H1 (cell line): Measurements from ENCODE around the gene EGLN2. TPM values are rescaled to one million over a fixed set of nuclear protein-coding genes. Genes with fewer than 3 reads are reported as not detected.

Experiments used
- CTCF ChIA-PET: fragments of 300-600 bp; sonication (Branson Sonifier 250); formaldehyde crosslinking; loops from one replicate; lab custom pipeline; 2021; ENCODE audit not compliant: partially characterized antibody; lab: Charles Lee
- POLR2A ChIA-PET: fragments of 300-600 bp; sonication (Branson Sonifier 250); formaldehyde crosslinking; loops from one replicate; lab custom pipeline; 2021; ENCODE audit warnings: inconsistent platforms; ENCODE audit not compliant: partially characterized antibody; lab: Charles Lee
- DNase-seq, 2 experiments: peaks; one replicate each; pipeline versions ENCODE4 v3.0.0 to v3.0.0-alpha.2; 2010 to 2022; ENCODE audit warnings: low spot score in 2 of 2, low read depth in 1 of 2, mixed read lengths in 1 of 2
- FAIRE-seq: peaks from 2 replicates; lab custom pipeline; 2011; peaks lifted over from hg19 to GRCh38; lab: Jason Lieb, UNC
- H2AFZ ChIP-seq: 2 replicates; pipeline ENCODE4 v1.8.1; 2012; ENCODE audit warnings: low read length, inconsistent platforms
- H2AK5ac ChIP-seq: 2 replicates; pipeline ENCODE4 v1.6.1; 2013; ENCODE audit warnings: low read depth, low read length
- H2BK120ac ChIP-seq: replicated peaks from 2 replicates; pipeline ENCODE3; 2013; ENCODE audit warnings: low read depth, low read length, inconsistent platforms
- H2BK12ac ChIP-seq: 2 replicates; pipeline ENCODE4 v1.6.1; 2013; ENCODE audit warnings: low read depth, low read length
- H2BK15ac ChIP-seq: 2 replicates; pipeline ENCODE4 v1.6.1; 2013; ENCODE audit warnings: low read length
- H2BK20ac ChIP-seq: 2 replicates; pipeline ENCODE4 v1.6.1; 2013; ENCODE audit warnings: low read length
- H2BK5ac ChIP-seq: 2 replicates; pipeline ENCODE4 v1.6.1; 2013; ENCODE audit warnings: low read depth, low read length
- H3K14ac ChIP-seq: 2 replicates; pipeline ENCODE4 v1.6.1; 2013; ENCODE audit warnings: inconsistent platforms; ENCODE audit not compliant: insufficient read length
- H3K18ac ChIP-seq: 2 replicates; pipeline ENCODE4 v1.6.1; 2013; ENCODE audit warnings: low read length; ENCODE audit errors: extremely low read depth
- H3K23ac ChIP-seq: 2 replicates; pipeline ENCODE4 v1.6.1; 2013; ENCODE audit warnings: inconsistent platforms; ENCODE audit not compliant: insufficient read length
- H3K23me2 ChIP-seq: 2 replicates; pipeline ENCODE4 v1.6.1; 2013; ENCODE audit warnings: low read depth, low read length
- H3K27ac ChIP-seq: 2 replicates; pipeline ENCODE4 v1.6.1; 2011; ENCODE audit warnings: low read depth, low read length, inconsistent platforms
- H3K27me3 ChIP-seq, 4 experiments: replicated peaks in 1 of 4; 1 replicate in 1 of 4; 2 replicates in 3 of 4; pipeline versions ENCODE4 v1.6.1 to v1.8.1; 2011 to 2013; ENCODE audit warnings: low read length in 3 of 4, mild to moderate bottlenecking in 3 of 4, inconsistent platforms in 2 of 4, mixed read lengths in 2 of 4, moderate library complexity in 1 of 4; ENCODE audit not compliant: control insufficient read depth in 3 of 4, insufficient read depth in 3 of 4; ENCODE audit errors: extremely low read depth in 1 of 4
- H3K36me3 ChIP-seq, 4 experiments: 2 replicates each; pipeline versions ENCODE4 v1.6.1 to v1.8.1; 2011 to 2013; ENCODE audit warnings: mild to moderate bottlenecking in 4 of 4, low read length in 3 of 4, moderate library complexity in 2 of 4, control low read depth in 1 of 4, inconsistent platforms in 1 of 4; ENCODE audit not compliant: insufficient read depth in 4 of 4, control insufficient read depth in 2 of 4
- H3K4ac ChIP-seq: replicated peaks from 2 replicates; pipeline ENCODE3; 2013; ENCODE audit warnings: low read length, low read depth, mixed read lengths, inconsistent platforms; ENCODE audit not compliant: insufficient read length
- H3K4me1 ChIP-seq, 4 experiments: replicated peaks in 1 of 4; 1 replicate in 1 of 4; 2 replicates in 3 of 4; pipeline versions ENCODE4 v1.6.1 to v1.8.1; 2011 to 2013; ENCODE audit warnings: low read length in 3 of 4, inconsistent platforms in 2 of 4, mixed read lengths in 1 of 4; ENCODE audit not compliant: insufficient read depth in 4 of 4, control insufficient read depth in 3 of 4
- H3K4me2 ChIP-seq, 2 experiments: 2 replicates each; pipeline versions ENCODE4 v1.6.1 to v1.8.1; 2011 to 2013; ENCODE audit warnings: low read depth in 2 of 2, low read length in 2 of 2, control low read depth in 1 of 2, inconsistent platforms in 1 of 2, mild to moderate bottlenecking in 1 of 2; ENCODE audit not compliant: insufficient read depth in 1 of 2
- H3K4me3 ChIP-seq, 4 experiments: fragments of 200-600, 300-600 bp in 1 of 4; sonication (generic), shearing (Covaris generic), sonication (Bioruptor Twin) in 1 of 4; 2 replicates each; pipeline versions ENCODE4 v1.5.1 to v1.8.1; 2011 to 2016; ENCODE audit warnings: low read length in 4 of 4, low read depth in 3 of 4, control low read depth in 2 of 4, inconsistent platforms in 2 of 4, mild to moderate bottlenecking in 2 of 4, mixed read lengths in 1 of 4, moderate library complexity in 1 of 4; ENCODE audit not compliant: insufficient read depth in 2 of 4; ENCODE audit errors: extremely low read depth in 1 of 4
- H3K56ac ChIP-seq: replicated peaks from 2 replicates; pipeline ENCODE3; 2013; ENCODE audit warnings: low read depth, mild to moderate bottlenecking, mixed read lengths, low read length, inconsistent platforms; ENCODE audit not compliant: insufficient read length
- H3K79me1 ChIP-seq: 2 replicates; pipeline ENCODE4 v1.6.1; 2013; ENCODE audit warnings: low read depth, low read length, control low read depth
- H3K79me2 ChIP-seq, 2 experiments: 2 replicates each; pipeline versions ENCODE4 v1.6.1 to v1.8.1; 2012 to 2013; ENCODE audit warnings: low read length in 2 of 2, mild to moderate bottlenecking in 2 of 2, inconsistent platforms in 1 of 2; ENCODE audit not compliant: insufficient read depth in 2 of 2, control insufficient read depth in 1 of 2
- H3K9ac ChIP-seq, 4 experiments: replicated peaks in 1 of 4; 1 replicate in 1 of 4; 2 replicates in 3 of 4; pipeline versions ENCODE4 v1.6.1 to v1.8.1; 2011 to 2013; ENCODE audit warnings: low read depth in 3 of 4, low read length in 3 of 4, control low read depth in 2 of 4, mild to moderate bottlenecking in 2 of 4, moderate library complexity in 2 of 4, inconsistent platforms in 1 of 4; ENCODE audit errors: extremely low read depth in 1 of 4
- H3K9me3 ChIP-seq, 2 experiments: 2 replicates each; pipeline versions ENCODE4 v1.6.1 to v1.8.1; 2012 to 2013; ENCODE audit warnings: mild to moderate bottlenecking in 2 of 2, moderate library complexity in 2 of 2, control low read depth in 1 of 2, inconsistent platforms in 1 of 2, low read depth in 1 of 2, low read length in 1 of 2, mixed read lengths in 1 of 2; ENCODE audit not compliant: insufficient read depth in 2 of 2
- H4K20me1 ChIP-seq, 2 experiments: replicated peaks in 1 of 2; 2 replicates each; pipeline versions ENCODE3 to v1.8.1; 2011 to 2013; ENCODE audit warnings: inconsistent platforms in 2 of 2, low read length in 2 of 2, mild to moderate bottlenecking in 1 of 2; ENCODE audit not compliant: insufficient read depth in 2 of 2, control insufficient read depth in 1 of 2
- H4K5ac ChIP-seq: 2 replicates; pipeline ENCODE4 v1.6.1; 2013; ENCODE audit warnings: low read length, low read depth, mixed read lengths, inconsistent platforms; ENCODE audit not compliant: insufficient read length
- H4K8ac ChIP-seq: 2 replicates; pipeline ENCODE4 v1.8.0; 2013; ENCODE audit warnings: mild to moderate bottlenecking, moderate library complexity, low read length, inconsistent platforms; ENCODE audit not compliant: insufficient read depth; ENCODE audit errors: extremely low read depth
- H4K91ac ChIP-seq: replicated peaks from 2 replicates; pipeline ENCODE3; 2013; ENCODE audit warnings: low read length, mixed read lengths, inconsistent platforms; ENCODE audit not compliant: insufficient read length
- EZH2 ChIP-seq: fragments of 200-600 bp; sonication (generic); IDR thresholded peaks from 2 replicates; pipeline ENCODE4 v1.7.1; 2012; ENCODE audit warnings: low read depth, mild to moderate bottlenecking, moderate library complexity, low read length, inconsistent platforms; ENCODE audit not compliant: severe bottlenecking
- GABPA ChIP-seq: IDR thresholded peaks from 2 replicates; pipeline ENCODE4 v1.6.1; 2011; ENCODE audit warnings: mild to moderate bottlenecking, low read length, moderate library complexity, borderline replicate concordance; ENCODE audit not compliant: insufficient read depth
- WGBS, 2 experiments: shearing (Covaris generic) in 1 of 2; methylation state at CpG; one replicate each; pipeline versions ENCODE4 v1.1.6 to v1.1.7; 2013 to 2015; ENCODE audit warnings: low lambda C conversion rate in 2 of 2, mixed read lengths in 2 of 2, inconsistent platforms in 1 of 2, low coverage in 1 of 2, missing lambda C conversion rate in 1 of 2; ENCODE audit not compliant: insufficient replicate concordance in 2 of 2, insufficient coverage in 1 of 2, insufficient read length in 1 of 2; ENCODE audit errors: extremely low coverage in 1 of 2, missing lambda C conversion rate in 1 of 2; 5-methylcytosine and 5-hydroxymethylcytosine counted together
- polyA plus RNA-seq, 7 experiments: library from polyadenylated mRNA; depleted of rRNA in 3 of 7; stranded (reverse) in 5 of 7; unstranded in 2 of 7; fragments of >200 nt in 5 of 7; fragments of 200-250 nt in 2 of 7; gene quantifications; 1 replicate in 5 of 7; 2 replicates in 1 of 7; 4 replicates in 1 of 7; pipeline versions ENCODE4 v1.2.1 to v1.2.3, GENCODE V29; 2011 to 2013; ENCODE audit warnings: missing spikeins in 2 of 7, mixed read lengths in 2 of 7
- total RNA-seq: library from RNA; stranded (reverse); fragmentation: NEBNext Ultra II Directional; extraction: Animal tissue kit (Norgen Biotek cat#: 25700); gene quantifications from 2 replicates; pipeline ENCODE4 v1.2.1, GENCODE V29; 2021

EGLN2 gene
- total and polyA plus RNA-seq, 2 of the 8 experiments (the other 6 are each of a cell fraction or from before 2014, with no cell fraction given), result 86.9 to 103 TPM

GRCh38 chr19:40768869-40769268 lies 30.1 kb upstream of the EGLN2 start:
- no peaks in the 10 kb centered on the region for H3K4me1 ChIP-seq
- H2AK5ac ChIP-seq, result no peak overlapping the region
- no peak overlapping the region for H3K4ac ChIP-seq
- POLR2A ChIA-PET, result interaction anchor here (1.1 to 17.9 kb wide), 3 partner anchors 9 to 30 kb away, joined by 4 to 399 read pairs (median 40); partner anchors contain the start of genes ACTMAP, EGLN2, MIA and RAB4B
- H3K9ac ChIP-seq, result no peak overlapping the region
- no peaks in the 10 kb centered on the region for H3K9me3 ChIP-seq
- H3K36me3 ChIP-seq, result peaks cover 17 to 28% (median 21%) of the 10 kb centered on the region in 4 experiments
- no peak overlapping the region for H4K5ac ChIP-seq
- no peak overlapping the region for H3K18ac ChIP-seq
- H3K23me2 ChIP-seq, result no peaks in the 10 kb centered on the region
- H3K4me3 ChIP-seq, result no peak overlapping the region
- no peak overlapping the region for H3K27ac ChIP-seq
- H2BK15ac ChIP-seq, result no peak overlapping the region
- no peak overlapping the region for H3K56ac ChIP-seq
- no peak overlapping the region for H3K4me2 ChIP-seq
- H2AFZ ChIP-seq, result no peak overlapping the region
- H2BK20ac ChIP-seq, result no peak overlapping the region
- H2BK12ac ChIP-seq, result no peak overlapping the region
- no peak for FAIRE-seq
- H4K8ac ChIP-seq, result no peak overlapping the region; the same call in 1 of the 2 replicates
- H3K27me3 ChIP-seq, result no peaks in the 10 kb centered on the region
- no peak overlapping the region for H3K14ac ChIP-seq
- no peak for DNase-seq
- 95% methylated on average over 5 of the region's 5 CpGs; no CpG with 5 or more reads in 1 of the 2 experiments for WGBS, 2 experiments
- no peak overlapping the region for H2BK5ac ChIP-seq
- H3K79me2 ChIP-seq, result no peaks in the 10 kb centered on the region
- CTCF ChIA-PET, result interaction anchor here (1.0 to 2.1 kb wide), 2 partner anchors 24 to 39 kb away, joined by 3 to 4 read pairs; no protein-coding TSS in a partner anchor
- peaks cover 7 to 10% of the 10 kb centered on the region in 2 experiments for H4K20me1 ChIP-seq
- H2BK120ac ChIP-seq, result no peak overlapping the region
- H3K23ac ChIP-seq, result no peak overlapping the region
- H4K91ac ChIP-seq, result no peak overlapping the region
- no peaks in the 10 kb centered on the region for H3K79me1 ChIP-seq
- no peak for TF ChIP-seq GABPA
- TF ChIP-seq EZH2, result no peak
